NCI-H128 (cell line): ENCODE measurements around the gene RNF157.
"Not testable (repeated sequence)": the region's sequence is repeated elsewhere in the genome, so short reads cannot be mapped to it uniquely, and the experiment has no call there.

Experiments
- DNase-seq: peaks from one replicate; lab custom pipeline; 2025; ENCODE audit not compliant: unreplicated experiment; lab: John Stamatoyannopoulos, UW

The RNF157 gene

GRCh38 chr17:76270770-76271668, 30.7 kb upstream of the RNF157 start:
- DNase-seq = no peak

- no peak for DNase-seq
These were observed 29.9 kb upstream of the RNF157 start for GRCh38 chr17:76270127-76270592.

GRCh38 chr17:76268991-76269981, 29.0 kb upstream of the RNF157 start:
- DNase-seq = no peak

GRCh38 chr17:76268015-76268749, 27.9 kb upstream of the RNF157 start:
- DNase-seq = no peak

- not testable (repeated sequence) for DNase-seq
These were observed 27.3 kb upstream of the RNF157 start for GRCh38 chr17:76267581-76268001.

- DNase-seq = no peak
These were observed 26.8 kb upstream of the RNF157 start for GRCh38 chr17:76267051-76267576.

- no peak for DNase-seq
These were observed 26.1 kb upstream of the RNF157 start for GRCh38 chr17:76266244-76266938.

- DNase-seq = no peak
These were observed 25.4 kb upstream of the RNF157 start for GRCh38 chr17:76265624-76266243.

- DNase-seq = peak; percentile 87
These were observed 24.7 kb upstream of the RNF157 start, which contains the start of gene UBALD2 for GRCh38 chr17:76264755-76265623. Gene UBALD2 (plus strand): TSS chr17:76265348. CDS start chr17:76265506, 158 bp downstream.

- DNase-seq = no peak
These were observed 24.1 kb upstream of the RNF157 start for GRCh38 chr17:76264425-76264754.

- no peak for DNase-seq
These were observed 23.6 kb upstream of the RNF157 start for GRCh38 chr17:76263896-76264295.

- no peak for DNase-seq
These were observed 22.5 kb upstream of the RNF157 start for GRCh38 chr17:76262732-76263344.

GRCh38 chr17:76261421-76262215, 21.3 kb upstream of the RNF157 start:
- no peak for DNase-seq

- no peak for DNase-seq
These were observed 20.4 kb upstream of the RNF157 start for GRCh38 chr17:76260669-76261068.

GRCh38 chr17:76260220-76260619, 19.9 kb upstream of the RNF157 start:
- DNase-seq = no peak

GRCh38 chr17:76256430-76257050, 16.2 kb upstream of the RNF157 start:
- not testable (repeated sequence) for DNase-seq
